ENCODE measurements around the gene GGA3. TPM values are rescaled to one million over a fixed set of nuclear protein-coding genes. Genes with fewer than 3 reads are reported as not detected.

GGA3 gene
- total RNA-seq, 1 experiment from 2014 or later, result 64.4 TPM

DNA sequence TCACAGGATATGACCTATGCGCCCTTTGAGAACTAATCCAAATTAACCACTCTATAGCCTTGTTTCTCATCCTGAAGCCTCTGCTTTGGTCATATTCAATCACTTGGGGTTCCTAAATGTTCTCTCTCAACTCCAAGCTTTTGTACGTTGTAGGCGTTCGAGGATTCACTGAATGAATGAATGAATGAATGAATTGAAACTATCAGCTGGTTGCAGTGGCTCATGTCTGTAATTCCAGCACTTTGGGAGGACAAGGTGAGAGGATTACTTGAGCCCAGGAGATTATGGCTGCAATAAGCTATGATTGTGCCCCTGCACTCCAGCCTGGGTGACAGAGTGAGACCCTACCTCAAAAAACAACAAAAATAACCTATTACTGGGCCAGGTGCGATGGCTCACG, 72.8 kb downstream of the GGA3 start:
- intact Hi-C loops (cut with micrococcal nuclease; ENCODE audit: unreplicated experiment), result no loop called here
- H3K27ac Mint-ChIP-seq (ENCODE audit: unreplicated experiment), result no peak overlapping the region
- H3K9me3 Mint-ChIP-seq (ENCODE audit: low read depth, unreplicated experiment), result peaks cover 3% of the 10 kb centered on the region
- H3K4me3 Mint-ChIP-seq (ENCODE audit: low read depth, unreplicated experiment), result no peak overlapping the region
- H3K36me3 Mint-ChIP-seq (ENCODE audit: insufficient read depth, unreplicated experiment), result peaks cover 18% of the 10 kb centered on the region
- peaks cover 22% of the 10 kb centered on the region for H3K4me1 Mint-ChIP-seq (ENCODE audit: low read depth, unreplicated experiment)
- DNase-seq, result no peak
- TF ChIP-seq, protein P1, sequence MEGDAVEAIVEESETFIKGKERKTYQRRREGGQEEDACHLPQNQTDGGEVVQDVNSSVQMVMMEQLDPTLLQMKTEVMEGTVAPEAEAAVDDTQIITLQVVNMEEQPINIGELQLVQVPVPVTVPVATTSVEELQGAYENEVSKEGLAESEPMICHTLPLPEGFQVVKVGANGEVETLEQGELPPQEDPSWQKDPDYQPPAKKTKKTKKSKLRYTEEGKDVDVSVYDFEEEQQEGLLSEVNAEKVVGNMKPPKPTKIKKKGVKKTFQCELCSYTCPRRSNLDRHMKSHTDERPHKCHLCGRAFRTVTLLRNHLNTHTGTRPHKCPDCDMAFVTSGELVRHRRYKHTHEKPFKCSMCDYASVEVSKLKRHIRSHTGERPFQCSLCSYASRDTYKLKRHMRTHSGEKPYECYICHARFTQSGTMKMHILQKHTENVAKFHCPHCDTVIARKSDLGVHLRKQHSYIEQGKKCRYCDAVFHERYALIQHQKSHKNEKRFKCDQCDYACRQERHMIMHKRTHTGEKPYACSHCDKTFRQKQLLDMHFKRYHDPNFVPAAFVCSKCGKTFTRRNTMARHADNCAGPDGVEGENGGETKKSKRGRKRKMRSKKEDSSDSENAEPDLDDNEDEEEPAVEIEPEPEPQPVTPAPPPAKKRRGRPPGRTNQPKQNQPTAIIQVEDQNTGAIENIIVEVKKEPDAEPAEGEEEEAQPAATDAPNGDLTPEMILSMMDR (IDR thresholded peaks at IDR 0.05; ENCODE audit: unreplicated experiment), result no peak
- no TSS peak for BruUV-seq (replicated peaks)
- no peaks in the 10 kb centered on the region for H3K27me3 Mint-ChIP-seq (ENCODE audit: unreplicated experiment)
- CTCF ChIA-PET, result interaction anchor here (1.0 to 1.5 kb wide), 2 partner anchors 13 to 75 kb away, joined by 4 to 11 read pairs; no protein-coding TSS in a partner anchor

Other genes starting within 250 kb of the GGA3 start
- gene MRPL58, start 248.9 kb downstream of the GGA3 start, total RNA-seq (2022), result 49.0 and 52.7 TPM in 2 replicates
- gene ATP5PD, start 214.6 kb downstream of the GGA3 start, total RNA-seq (2022), result 288 and 289 TPM in 2 replicates
- gene KCTD2, start 214.4 kb downstream of the GGA3 start, total RNA-seq (2022), result 24.4 TPM in 2 replicates
- 124 and 187 TPM in 2 replicates for gene SLC16A5, start 173.7 kb downstream of the GGA3 start, total RNA-seq (2022)
- 18.6 and 19.8 TPM in 2 replicates for gene ARMC7, start 151.6 kb downstream of the GGA3 start, total RNA-seq (2022)
- gene NT5C, start 129.9 kb downstream of the GGA3 start, total RNA-seq (2022), result 56.6 and 58.2 TPM in 2 replicates
- gene JPT1, start 107.1 kb downstream of the GGA3 start, total RNA-seq (2022), result 479 and 546 TPM in 2 replicates
- 401 and 429 TPM in 2 replicates for gene SUMO2, start 78.6 kb downstream of the GGA3 start, total RNA-seq (2022)
- 116 and 117 TPM in 2 replicates for gene NUP85, start 55.9 kb downstream of the GGA3 start, total RNA-seq (2022)
- gene MRPS7, start 273 bp upstream of the GGA3 start, total RNA-seq (2022), result 62.0 and 69.7 TPM in 2 replicates
- gene MIF4GD, start 9.6 kb upstream of the GGA3 start, total RNA-seq (2022), result 25.7 and 29.5 TPM in 2 replicates
- 26.7 and 26.8 TPM in 2 replicates for gene SLC25A19, start 27.8 kb upstream of the GGA3 start, total RNA-seq (2022)
- gene GRB2, start 144.1 kb upstream of the GGA3 start, total RNA-seq (2022), result 79.7 and 99.9 TPM in 2 replicates
- gene TMEM94, start 195.0 kb upstream of the GGA3 start, total RNA-seq (2022), result 55.0 and 63.4 TPM in 2 replicates